SK-N-SH treated with all-trans-retinoic acid at 6 μM for 48 hours (cell line): ENCODE data around the gene PLEKHA4.
"Not testable (repeated sequence)": the region's sequence is repeated elsewhere in the genome, so short reads cannot be mapped to it uniquely, and the experiment has no call there.

Experiments used
- ATAC-seq: fragments of 200-7000 bp; cut with Tn5 transposase; 3 replicates; pipeline ENCODE4 v1.9.1; 2020; ENCODE audit warnings: mild to moderate bottlenecking, moderate library complexity
- ARNTL ChIP-seq: fragments of 450-650 bp; formaldehyde crosslinking; IDR thresholded peaks from 2 replicates; pipeline ENCODE4 v1.5.0; 2020; ENCODE audit warnings: low read depth, mild to moderate bottlenecking, moderate library complexity, borderline replicate concordance
- BACH2 ChIP-seq: fragments of 250-450 bp; sonication (Bioruptor Pico); IDR thresholded peaks from 2 replicates; pipeline ENCODE4 v1.9.0; 2021; ENCODE audit warnings: mild to moderate bottlenecking, borderline replicate concordance
- CREB5 ChIP-seq: fragments of 250-450 bp; sonication (Bioruptor Pico); IDR thresholded peaks from 2 replicates; pipeline ENCODE4 v1.5.1; 2020; ENCODE audit warnings: low read depth, mild to moderate bottlenecking, moderate library complexity
- CSDC2 ChIP-seq: fragments of 250-450 bp; sonication (Bioruptor Pico); IDR thresholded peaks from 2 replicates; pipeline ENCODE4 v1.5.0; 2020; ENCODE audit warnings: mild to moderate bottlenecking, moderate library complexity
- CSRNP3 ChIP-seq: fragments of 250-450 bp; sonication (Bioruptor Pico); IDR thresholded peaks from 2 replicates; pipeline ENCODE4 v1.5.1; 2021; ENCODE audit warnings: mild to moderate bottlenecking, moderate library complexity
- ESRRG ChIP-seq: fragments of 250-450 bp; sonication (Bioruptor Pico); IDR thresholded peaks from 2 replicates; pipeline ENCODE4 v1.6.1; 2021; ENCODE audit warnings: mild to moderate bottlenecking
- GLIS3 ChIP-seq: fragments of 250-450 bp; sonication (Bioruptor Pico); IDR thresholded peaks from 2 replicates; pipeline ENCODE4 v1.5.0; 2020; ENCODE audit warnings: mild to moderate bottlenecking, moderate library complexity
- ISL1 ChIP-seq: fragments of 250-450 bp; sonication (Bioruptor Pico); IDR thresholded peaks from 2 replicates; pipeline ENCODE4 v2.1.2; 2022; ENCODE audit warnings: mild to moderate bottlenecking, moderate library complexity
- PPARA ChIP-seq: fragments of 250-450 bp; sonication (Bioruptor Pico); IDR thresholded peaks from 2 replicates; pipeline ENCODE4 v1.5.0; 2020; ENCODE audit warnings: mild to moderate bottlenecking, borderline replicate concordance
- RARB ChIP-seq: fragments of 250-450 bp; sonication (Bioruptor Pico); IDR thresholded peaks from 2 replicates; pipeline ENCODE4 v1.8.0; 2021; ENCODE audit warnings: mild to moderate bottlenecking, moderate library complexity
- SNAI2 ChIP-seq: fragments of 250-450 bp; sonication (Bioruptor Pico); IDR thresholded peaks from 2 replicates; pipeline ENCODE4 v1.5.0; 2020; ENCODE audit warnings: mild to moderate bottlenecking, moderate library complexity
- TCF4 ChIP-seq: fragments of 250-450 bp; sonication (Bioruptor Pico); IDR thresholded peaks from 2 replicates; pipeline ENCODE4 v1.8.0; 2021; ENCODE audit warnings: mild to moderate bottlenecking, moderate library complexity, borderline replicate concordance
- TOX ChIP-seq: fragments of 250-450 bp; sonication (Bioruptor Pico); IDR thresholded peaks from 2 replicates; pipeline ENCODE4 v1.8.0; 2021; ENCODE audit warnings: mild to moderate bottlenecking, moderate library complexity, borderline replicate concordance
- ZC3H10 ChIP-seq: fragments of 250-450 bp; sonication (Bioruptor Pico); IDR thresholded peaks from 2 replicates; pipeline ENCODE4 v1.5.1; 2021; ENCODE audit warnings: mild to moderate bottlenecking, moderate library complexity
- ZFP30 ChIP-seq: fragments of 450-650 bp; formaldehyde crosslinking; IDR thresholded peaks from 2 replicates; pipeline ENCODE4 v1.5.0; 2022; ENCODE audit warnings: mild to moderate bottlenecking, moderate library complexity
- ZNF565 ChIP-seq: fragments of 450-650 bp; formaldehyde crosslinking; conservative IDR thresholded peaks from 2 replicates; pipeline ENCODE4 v1.5.0; 2020; ENCODE audit warnings: low read depth, mild to moderate bottlenecking, moderate library complexity
- ZNF70 ChIP-seq: fragments of 450-650 bp; formaldehyde crosslinking; IDR thresholded peaks from 2 replicates; pipeline ENCODE4 v1.5.0; 2020; ENCODE audit warnings: mild to moderate bottlenecking, moderate library complexity
- ZNF8 ChIP-seq: fragments of 450-650 bp; formaldehyde crosslinking; IDR thresholded peaks from 2 replicates; pipeline ENCODE4 v1.5.0; 2020; ENCODE audit warnings: mild to moderate bottlenecking, moderate library complexity
- TF ChIP-seq, protein P1 (sequence below): fragments of 250-450 bp; sonication (Bioruptor Pico); IDR thresholded peaks from 2 replicates; pipeline ENCODE4 v1.8.0; 2021; ENCODE audit warnings: low read depth, mild to moderate bottlenecking, moderate library complexity, borderline replicate concordance
- TF ChIP-seq, protein P2 (sequence below): fragments of 250-450 bp; sonication (Bioruptor Pico); IDR thresholded peaks from 2 replicates; pipeline ENCODE4 v1.8.0; 2020; ENCODE audit warnings: mild to moderate bottlenecking, moderate library complexity, borderline replicate concordance

The PLEKHA4 gene

GRCh38 chr19:48900477-48901406 is 32.3 kb upstream of the PLEKHA4 start:
- TF ChIP-seq CREB5 (CRISPR knock-in tag) (no peak), ZFP30 (no peak)
- peak; percentile 61 for ATAC-seq

GRCh38 chr19:48899781-48900476 is 31.5 kb upstream of the PLEKHA4 start, which contains the start of gene NUCB1:
Gene NUCB1 (plus strand): TSS chr19:48900312. CDS start chr19:48900797, 485 bp downstream.
- no peak for TF ChIP-seq ZNF8 (CRISPR knock-in tag)
- TF ChIP-seq ZNF70 (CRISPR knock-in tag), result no peak
- no peak for TF ChIP-seq RARB (CRISPR knock-in tag)
- TF ChIP-seq TCF4 (CRISPR knock-in tag), result no peak
- no peak for TF ChIP-seq CSDC2 (CRISPR knock-in tag)
- TF ChIP-seq BACH2, result no peak
- TF ChIP-seq SNAI2 (CRISPR knock-in tag), result no peak
- no peak for TF ChIP-seq CSRNP3 (CRISPR knock-in tag)
- TF ChIP-seq, protein P1, sequence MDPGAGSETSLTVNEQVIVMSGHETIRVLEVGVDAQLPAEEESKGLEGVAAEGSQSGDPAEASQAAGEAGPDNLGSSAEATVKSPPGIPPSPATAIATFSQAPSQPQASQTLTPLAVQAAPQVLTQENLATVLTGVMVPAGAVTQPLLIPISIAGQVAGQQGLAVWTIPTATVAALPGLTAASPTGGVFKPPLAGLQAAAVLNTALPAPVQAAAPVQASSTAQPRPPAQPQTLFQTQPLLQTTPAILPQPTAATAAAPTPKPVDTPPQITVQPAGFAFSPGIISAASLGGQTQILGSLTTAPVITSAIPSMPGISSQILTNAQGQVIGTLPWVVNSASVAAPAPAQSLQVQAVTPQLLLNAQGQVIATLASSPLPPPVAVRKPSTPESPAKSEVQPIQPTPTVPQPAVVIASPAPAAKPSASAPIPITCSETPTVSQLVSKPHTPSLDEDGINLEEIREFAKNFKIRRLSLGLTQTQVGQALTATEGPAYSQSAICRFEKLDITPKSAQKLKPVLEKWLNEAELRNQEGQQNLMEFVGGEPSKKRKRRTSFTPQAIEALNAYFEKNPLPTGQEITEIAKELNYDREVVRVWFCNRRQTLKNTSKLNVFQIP (CRISPR knock-in tag), result no peak
- TF ChIP-seq PPARA (CRISPR knock-in tag), result no peak
- TF ChIP-seq TOX (CRISPR knock-in tag), result no peak
- TF ChIP-seq ZC3H10, result no peak
- no peak for TF ChIP-seq ESRRG (CRISPR knock-in tag)
- TF ChIP-seq GLIS3 (CRISPR knock-in tag), result no peak
- TF ChIP-seq ISL1 (CRISPR knock-in tag), result no peak
- no peak for TF ChIP-seq ARNTL
- TF ChIP-seq, protein P2, sequence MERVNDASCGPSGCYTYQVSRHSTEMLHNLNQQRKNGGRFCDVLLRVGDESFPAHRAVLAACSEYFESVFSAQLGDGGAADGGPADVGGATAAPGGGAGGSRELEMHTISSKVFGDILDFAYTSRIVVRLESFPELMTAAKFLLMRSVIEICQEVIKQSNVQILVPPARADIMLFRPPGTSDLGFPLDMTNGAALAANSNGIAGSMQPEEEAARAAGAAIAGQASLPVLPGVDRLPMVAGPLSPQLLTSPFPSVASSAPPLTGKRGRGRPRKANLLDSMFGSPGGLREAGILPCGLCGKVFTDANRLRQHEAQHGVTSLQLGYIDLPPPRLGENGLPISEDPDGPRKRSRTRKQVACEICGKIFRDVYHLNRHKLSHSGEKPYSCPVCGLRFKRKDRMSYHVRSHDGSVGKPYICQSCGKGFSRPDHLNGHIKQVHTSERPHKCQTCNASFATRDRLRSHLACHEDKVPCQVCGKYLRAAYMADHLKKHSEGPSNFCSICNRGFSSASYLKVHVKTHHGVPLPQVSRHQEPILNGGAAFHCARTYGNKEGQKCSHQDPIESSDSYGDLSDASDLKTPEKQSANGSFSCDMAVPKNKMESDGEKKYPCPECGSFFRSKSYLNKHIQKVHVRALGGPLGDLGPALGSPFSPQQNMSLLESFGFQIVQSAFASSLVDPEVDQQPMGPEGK (CRISPR knock-in tag), result no peak
- no peak for TF ChIP-seq ZFP30
- TF ChIP-seq ZNF565 (CRISPR knock-in tag), result no peak
- peak; percentile 97 for ATAC-seq

DNA sequence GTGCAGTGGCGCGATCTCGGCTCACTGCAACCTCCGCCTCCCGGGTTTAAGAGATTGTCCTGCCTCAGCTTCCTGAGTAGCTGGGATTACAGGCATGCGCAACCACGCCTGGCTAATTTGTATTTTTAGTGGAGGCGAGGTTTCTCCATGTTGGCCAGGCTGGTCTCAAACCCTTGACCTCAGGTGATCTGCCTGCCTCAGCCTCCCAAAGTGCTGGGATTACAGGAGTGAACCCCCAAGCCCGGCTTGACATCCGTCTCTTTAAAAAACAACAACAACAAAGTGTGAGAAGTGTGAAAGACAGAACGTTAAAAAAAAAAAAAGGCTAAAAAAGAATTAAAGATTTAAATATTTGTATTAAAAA is 31.0 kb upstream of the PLEKHA4 start:
- ATAC-seq, result not testable (repeated sequence)

- TF ChIP-seq, protein P1 (CRISPR knock-in tag), result no peak
- no peak for TF ChIP-seq PPARA (CRISPR knock-in tag)
- no peak for TF ChIP-seq ZNF8 (CRISPR knock-in tag)
- TF ChIP-seq ARNTL, result no peak
- TF ChIP-seq ISL1 (CRISPR knock-in tag), result no peak
- no peak for ATAC-seq
Measured at GRCh38 chr19:48897181-48897580, 28.8 kb upstream of the PLEKHA4 start.
